Activated CD4-positive, alpha-beta T cell treated with anti-CD3 and anti-CD28 coated beads, Interleukin-2, Interleukin-6, amounts not matched to agents 100 ng/mL and 50 ng/mL, durations not matched to agents 16 hours and 8 hours (primary cell): ENCODE data around the gene ZNRF1.

ENCODE experiments used
- DNase-seq: peaks from one replicate; pipeline ENCODE4 v3.0.0-alpha.2; 2020

Gene ZNRF1

DNA sequence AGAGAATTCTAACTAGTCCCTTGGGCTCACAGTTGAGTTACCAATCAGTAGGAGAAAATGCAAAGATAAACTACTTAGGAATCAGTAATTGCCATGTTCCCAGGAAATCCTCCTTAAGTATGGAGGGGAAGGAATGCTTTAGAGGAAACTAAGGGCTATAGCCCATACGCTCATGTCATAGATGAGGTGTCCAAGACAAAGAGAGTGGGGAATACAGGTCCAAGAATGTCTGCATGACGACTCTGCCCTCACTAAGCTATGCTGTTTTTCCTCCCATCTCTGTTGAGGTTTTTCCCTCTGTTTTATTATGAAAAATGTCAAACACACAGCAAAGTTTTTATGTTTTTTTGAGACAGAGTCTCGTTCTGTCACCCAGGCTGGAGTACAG, 101.8 kb downstream of the ZNRF1 start:
- DNase-seq, result no peak

DNA sequence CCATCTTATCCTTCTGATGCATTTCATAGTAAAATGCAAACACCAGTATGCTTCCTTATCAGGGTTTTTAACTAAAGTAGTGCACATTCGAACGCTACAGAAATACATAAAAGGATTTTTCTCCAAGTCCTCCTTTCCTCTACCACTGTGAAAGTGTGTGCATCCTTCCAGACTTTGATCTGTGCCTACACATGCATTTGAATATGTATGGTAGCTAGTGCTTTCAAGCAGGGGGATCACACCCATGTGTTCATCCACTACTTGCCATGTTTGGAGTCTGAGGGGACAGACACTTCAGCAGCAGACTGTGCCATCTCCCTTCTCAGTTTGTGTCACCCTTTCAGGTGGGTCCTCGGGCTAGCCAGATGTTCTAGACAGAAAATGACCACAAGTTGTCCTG, 102.8 kb downstream of the ZNRF1 start:
- DNase-seq, result no peak

DNA sequence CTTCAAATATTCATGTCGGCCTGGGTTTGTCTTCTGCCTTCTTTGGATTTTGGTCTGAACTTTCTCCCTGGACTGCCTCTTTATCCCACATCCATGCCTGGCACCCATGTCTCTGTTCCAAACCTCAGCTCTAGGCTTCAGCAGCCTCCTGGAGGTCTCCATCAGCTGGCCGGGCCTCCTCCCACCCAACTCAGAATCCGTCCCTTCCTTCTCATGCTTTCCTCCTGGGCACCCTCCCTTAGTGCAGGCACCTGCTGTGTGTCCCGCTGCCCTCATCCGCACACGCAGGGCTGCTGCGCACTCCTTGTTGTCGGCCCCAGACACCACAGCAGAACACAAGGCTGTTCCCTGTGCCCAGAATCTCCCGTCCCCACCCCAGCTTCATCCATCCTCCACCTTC, 103.8 kb downstream of the ZNRF1 start:
- DNase-seq, result no peak

DNA sequence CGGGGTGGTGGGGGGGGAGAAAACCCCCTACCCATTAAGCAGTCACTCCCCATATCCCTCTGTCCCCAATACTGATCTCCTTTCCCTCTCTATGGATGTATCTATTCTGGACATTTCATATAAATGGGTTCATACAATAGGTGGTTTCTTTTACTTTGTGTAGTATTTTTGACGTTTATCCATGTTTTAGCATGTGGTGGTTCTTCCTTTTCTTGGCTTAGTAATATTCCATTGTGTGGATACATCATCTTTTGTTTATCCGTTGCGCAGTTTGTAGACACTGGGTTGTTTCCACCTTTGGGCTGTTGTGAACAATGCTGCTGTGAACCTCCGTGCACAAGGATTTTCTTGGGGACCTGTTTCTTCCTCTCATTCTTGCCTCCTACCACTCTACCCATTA, 105.2 kb downstream of the ZNRF1 start:
- DNase-seq, result no peak

DNA sequence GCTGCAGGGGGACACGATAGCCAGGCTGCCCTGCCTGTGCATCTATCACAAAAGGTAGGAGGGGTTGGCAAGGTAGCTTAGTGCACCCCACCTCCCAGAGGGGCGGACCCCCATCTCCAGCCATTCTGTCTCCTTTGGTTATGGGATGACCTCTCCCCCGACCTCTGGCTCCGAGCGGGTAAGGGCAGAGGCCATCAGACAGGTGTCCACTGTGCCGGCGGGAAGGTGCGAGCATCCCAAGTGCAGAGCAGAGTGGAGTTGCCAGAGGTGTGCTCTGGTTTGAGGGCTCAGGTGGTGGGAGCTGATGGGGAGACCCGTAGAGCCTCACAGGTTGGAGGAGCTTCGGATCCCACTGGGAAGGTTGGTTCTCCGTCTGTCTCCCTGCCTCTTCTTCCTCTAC, 106.0 kb downstream of the ZNRF1 start:
- no peak for DNase-seq

DNA sequence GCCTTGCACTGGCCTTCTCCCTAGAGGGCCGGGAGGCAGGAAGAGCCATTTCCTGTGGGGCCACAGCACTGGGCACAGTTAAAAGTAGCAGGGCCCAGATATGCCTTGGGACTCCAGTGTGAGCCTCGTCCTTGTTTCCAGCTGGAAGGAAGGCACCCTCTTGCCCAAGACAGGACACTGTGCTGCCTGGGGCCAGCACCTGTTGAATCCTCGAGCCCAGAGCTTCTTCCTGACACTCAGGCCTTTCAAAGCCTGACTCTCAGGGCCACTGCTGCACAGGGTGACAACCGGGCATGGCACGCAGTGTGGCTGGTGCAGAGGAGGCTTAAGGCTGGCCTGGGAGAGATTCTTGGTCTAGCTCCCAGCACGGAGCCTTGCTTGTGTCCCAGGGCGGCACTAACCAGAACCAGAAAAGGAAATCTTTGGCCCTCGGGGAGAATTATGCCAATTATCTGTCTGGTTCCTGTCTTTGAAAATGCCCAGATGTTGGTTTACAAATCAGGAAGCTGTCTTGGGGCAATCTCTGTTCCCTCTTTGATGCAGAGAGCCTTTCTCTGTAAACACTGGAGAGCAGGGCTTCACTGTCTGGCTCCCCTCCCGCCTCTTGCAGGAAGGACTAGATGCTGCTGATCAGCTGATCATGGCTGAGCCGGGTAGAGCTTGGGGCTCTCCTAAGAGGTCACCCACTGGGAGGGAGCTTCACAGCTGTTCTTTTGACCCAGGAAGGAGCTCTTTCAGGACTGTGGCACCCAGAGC, 106.7 kb downstream of the ZNRF1 start:
- no peak for DNase-seq

DNA sequence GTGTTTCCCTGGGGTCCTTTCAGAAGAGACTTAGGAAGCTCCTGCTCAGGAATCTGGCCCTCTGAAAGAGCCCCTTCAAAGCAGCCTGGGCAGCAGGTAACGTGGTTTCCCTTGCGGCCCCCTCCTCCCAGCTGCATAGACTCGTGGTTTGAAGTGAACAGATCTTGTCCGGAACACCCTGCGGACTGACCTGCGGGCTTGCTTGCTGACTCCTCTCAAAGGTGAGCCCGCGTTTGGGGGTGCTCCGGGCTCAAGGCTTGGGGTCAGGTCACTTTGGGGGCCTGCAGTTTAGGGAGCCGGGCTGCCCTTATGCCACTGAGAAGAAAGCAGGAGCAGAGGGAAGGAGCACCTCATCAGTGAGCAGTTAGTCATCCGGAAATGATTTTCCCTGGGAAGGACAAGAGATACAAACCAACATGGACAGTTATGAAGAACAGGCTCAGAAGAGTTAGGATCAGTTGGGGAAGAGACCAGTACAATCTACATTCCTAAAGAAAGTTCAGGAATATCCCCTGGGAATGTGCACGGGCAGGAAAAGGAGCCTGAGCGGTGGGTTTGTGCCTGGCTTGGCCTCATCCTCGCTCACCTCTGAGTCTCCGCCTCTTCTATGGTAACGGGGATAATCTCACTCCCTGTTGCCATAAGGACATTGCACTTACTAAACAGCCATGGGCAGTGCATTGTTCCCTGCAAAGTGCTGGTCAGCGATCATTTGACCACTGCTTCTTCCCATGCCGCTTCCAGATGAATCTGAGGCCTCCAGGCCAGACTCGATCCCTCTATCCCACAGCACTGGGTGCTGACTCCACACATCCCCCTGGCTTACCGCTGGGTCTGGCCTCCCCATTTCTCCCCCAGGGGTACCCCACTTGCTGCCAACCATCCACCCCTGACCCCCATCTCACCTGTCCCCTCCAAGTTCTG, 107.8 kb downstream of the ZNRF1 start:
- no peak for DNase-seq

DNA sequence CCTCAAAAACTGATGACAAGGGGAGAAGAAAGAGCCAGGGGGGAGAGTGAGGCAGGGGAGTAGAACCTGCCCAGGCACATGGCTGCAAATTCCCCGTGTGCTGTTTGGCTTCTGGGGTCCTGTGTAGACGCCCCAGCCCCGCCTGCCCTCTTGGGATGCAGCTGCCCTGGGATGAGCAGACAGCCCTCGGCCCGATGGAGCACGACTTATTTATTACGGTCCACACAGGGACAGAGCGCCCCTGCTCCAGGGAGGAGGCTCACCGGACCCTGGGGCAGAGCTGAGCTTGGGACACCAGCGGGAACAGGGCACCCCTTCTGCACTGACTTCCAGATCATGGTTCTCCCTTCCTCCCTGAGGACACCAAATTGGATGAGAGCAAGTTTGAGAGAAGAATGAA, 108.7 kb downstream of the ZNRF1 start:
- DNase-seq, result no peak

DNA sequence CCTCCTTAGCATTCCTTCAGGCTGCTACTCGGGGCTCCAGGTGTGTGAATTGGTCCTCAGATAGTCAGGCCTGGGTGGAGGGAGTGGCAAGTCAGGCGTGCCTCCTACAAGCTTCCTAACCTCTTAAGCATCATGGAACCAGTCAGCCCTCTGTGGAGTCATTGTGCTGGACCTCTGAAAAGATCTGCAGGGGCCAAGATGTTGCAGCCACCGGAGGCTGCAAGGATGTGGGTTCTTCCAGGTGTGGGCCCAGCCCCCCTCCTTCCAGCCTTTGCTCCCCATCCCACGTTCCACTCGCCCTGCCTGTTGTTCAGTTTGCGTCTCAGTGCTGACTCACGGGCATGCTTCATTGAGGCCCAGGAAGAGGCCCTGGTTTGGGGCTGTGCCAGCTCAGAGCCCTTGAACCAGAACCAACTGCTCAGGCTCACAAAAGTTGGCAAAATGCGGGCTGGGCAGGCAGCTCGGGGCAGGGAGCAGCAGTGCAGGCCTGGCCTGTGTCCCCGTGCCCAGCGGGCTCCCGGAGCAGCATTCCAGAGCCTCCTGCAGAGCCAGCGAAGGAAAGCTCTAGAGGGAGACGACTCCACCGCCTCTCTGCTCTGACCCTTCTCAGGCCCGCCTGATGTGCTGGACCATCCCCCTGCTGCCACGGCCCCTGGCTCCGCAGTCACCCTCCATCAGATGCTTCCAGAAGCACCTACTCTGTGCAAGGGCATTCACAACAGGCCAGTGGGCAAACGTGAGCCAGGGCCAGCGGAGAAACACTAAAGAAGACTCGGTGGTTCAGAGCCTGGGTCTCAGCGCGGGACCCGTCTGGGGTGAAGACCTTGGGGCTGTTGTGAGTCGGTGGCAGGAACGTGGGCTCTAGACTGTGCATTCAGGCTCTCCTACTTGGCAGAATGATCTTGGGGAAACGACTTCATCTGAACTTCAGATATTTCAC, 110.2 kb downstream of the ZNRF1 start:
- DNase-seq, result peak; percentile 87

DNA sequence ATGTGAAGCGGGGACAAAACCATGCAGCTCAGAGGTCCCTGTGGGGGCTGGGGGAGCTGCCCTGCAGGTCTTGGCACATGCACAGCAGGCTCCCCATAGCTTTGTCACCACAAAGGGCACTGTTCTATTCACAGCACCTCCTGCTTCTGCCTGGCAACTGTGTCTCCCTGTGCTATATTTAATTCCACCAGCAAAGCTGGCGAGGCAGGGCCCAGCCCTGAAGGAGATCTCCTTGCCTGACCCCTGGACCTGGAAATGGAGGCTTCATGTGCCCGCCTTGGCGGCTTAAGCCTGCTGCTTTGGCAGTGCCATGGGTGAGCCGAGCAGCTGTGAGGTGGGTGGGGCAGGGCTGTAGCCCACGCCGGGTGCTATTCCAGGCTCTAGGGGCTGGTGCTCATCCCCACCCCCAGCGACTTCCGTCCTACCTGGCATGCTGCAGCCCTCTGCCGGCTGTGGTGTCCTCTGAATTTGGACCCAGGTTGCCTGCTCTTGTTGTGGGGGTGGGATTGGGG, 111.0 kb downstream of the ZNRF1 start:
- peak; percentile 37 for DNase-seq

DNA sequence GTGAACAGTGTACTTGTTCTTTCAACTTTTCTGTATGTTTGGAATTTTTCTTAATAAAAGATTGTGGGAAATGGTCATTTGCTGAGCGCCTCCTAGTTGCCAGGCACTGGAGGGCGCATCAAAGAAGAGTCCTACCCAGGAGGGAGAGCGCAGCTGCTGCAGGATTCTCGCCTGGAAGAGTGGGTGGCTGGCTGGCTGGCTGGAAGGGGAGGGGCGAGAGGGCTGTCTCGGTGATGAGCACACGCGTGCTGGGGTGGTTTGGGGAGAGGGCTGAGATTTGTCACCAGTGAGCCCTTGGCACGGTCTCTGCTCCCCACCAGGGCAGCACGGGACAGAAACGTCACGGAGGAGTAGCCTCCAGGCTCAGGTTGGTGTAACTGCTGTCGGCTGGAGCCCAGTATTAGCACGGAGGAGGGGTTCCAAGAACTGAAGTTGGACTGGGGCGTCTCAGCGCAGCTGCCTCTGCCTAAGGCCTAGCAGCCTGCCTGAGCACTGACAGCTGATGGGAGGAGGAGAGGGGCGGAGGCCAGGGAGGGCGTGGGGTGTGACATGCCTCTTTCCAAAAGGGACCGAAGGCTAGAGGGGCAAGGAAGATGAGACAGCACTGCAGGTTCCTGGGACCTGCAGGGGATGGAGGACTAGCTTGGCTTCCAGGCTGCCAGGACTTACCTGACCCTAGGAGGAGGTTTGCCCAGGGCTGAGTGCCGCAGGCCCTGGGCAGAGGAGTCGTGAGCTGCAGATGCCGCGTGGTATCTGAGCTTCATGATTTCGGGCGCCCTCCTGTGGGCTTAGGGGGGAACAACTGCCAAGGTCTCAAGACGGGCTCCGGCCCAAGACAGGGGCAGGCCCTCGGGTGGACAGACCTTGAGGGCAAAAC, 112.1 kb downstream of the ZNRF1 start:
- peak; percentile 90 for DNase-seq

DNA sequence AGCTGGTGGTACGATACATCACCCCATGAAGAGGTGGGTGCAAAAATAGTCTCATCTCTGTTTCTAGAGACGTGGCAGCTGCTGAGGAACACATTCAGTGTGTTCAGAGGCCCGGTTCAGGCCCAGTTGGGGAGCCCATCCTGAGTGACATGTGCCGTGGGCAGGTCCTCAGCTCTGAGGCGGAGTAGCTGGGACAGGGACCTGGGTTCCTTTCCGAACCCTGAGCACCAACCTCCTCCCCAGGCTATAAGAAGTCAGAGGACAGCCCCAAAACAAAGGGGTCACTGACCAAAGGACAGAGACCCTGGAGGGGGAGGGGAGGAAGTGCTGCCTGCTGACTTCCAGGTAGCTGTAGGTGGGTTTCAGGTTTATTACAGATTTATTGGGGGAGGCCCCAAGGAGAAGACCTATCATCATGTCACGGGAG, 112.7 kb downstream of the ZNRF1 start:
- DNase-seq, result no peak

DNA sequence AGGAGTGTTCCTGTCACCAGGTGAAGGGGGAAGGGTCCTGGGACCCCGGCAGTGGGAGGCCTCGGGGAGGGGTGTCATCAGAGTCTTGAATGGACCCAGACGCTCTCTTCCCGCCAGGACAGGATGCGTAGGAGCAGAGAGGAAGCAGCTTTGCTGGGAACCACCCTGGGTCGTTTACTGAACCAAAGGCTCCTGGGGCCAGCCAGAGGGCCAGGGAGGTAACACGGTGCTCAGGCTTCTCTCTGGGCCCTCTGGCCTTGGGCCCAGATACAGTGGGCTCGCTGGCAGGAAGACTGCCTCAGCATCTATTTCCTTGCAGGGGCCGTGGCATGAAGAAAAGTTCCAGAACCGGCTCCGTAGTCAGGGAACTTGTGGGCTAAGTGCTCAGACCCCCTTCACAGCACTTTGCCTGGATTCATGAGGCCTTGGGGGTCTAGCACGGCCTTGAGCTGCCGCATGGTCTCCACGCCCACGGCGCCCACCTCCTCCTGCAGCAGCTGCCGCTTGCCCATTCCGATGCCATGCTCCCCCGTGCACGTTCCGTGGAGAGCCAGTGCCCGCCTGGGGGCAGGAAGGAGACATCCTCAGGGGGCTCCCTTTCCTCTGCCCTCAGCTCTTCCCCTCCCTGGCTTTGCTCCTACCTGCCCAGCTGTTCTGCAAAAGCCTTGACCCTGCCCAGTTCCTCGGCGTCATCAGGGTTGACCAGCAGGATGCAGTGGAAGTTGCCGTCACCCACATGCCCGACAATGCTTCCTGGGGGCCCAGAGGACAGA, 113.3 kb downstream of the ZNRF1 start:
- DNase-seq, result no peak

DNA sequence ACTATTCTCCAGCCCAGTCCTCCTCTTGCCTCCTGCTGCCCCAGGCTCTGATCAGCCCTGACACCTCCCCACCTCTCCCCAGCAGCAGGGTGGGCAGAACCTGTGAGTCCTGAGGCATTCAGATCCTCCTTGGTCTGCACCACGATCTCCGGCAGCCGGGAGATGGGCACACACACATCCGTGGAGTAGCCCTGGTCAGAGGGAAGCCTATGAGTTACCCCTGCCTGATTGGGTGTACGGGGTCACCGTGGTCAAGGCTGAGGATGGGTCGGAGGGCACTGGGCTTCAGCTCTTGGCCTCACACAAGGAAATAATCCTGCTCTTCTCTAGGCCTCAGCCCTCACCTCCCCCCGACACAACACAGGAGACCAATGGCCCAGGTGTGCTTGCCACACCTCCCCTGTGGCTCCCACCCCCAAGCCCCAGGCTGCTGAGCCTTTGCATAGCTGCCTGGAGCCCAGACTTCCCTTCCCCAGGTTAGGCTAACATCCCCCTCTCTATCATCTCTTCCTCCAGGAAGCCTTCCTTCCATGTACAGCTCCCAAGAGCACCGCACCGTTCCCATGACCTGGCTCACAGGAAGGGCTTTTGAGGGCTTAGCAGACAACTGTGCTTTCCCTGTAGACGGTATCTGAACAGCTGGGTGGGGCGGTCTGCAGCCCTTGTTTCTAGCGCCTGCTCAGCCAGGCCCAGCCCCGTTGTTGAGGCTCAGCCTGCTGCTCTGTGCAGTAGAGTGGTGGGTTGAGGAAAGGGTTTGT, 114.1 kb downstream of the ZNRF1 start:
- no peak for DNase-seq

DNA sequence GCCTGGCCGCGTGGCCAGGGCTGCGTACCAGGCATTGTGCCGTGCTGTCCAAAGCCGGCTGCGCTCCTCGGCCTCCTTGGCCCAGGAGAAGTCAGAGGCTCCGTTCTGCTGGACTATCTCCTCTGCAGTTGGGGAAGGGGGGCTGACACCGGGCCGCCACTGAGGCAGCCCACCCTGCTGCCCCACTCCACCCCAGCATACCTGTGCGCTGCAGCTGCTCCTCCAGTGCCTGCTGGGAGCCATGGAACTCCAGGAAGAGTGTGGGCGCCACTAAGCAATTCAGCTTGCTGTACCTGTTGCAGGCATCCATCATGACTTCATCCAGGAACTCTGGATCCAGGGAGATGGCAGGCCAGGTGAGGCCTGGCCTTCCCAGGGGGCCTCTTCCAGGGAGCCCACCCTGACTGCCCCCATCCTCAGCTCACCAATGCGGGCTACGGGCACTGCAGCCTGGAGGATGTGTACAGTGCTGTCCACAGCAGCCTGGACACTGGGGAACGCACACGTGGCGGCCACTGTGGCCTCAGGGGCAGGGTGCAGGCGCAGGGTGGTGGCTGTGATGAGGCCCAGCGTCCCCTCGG, 114.8 kb downstream of the ZNRF1 start:
- DNase-seq, result no peak

DNA sequence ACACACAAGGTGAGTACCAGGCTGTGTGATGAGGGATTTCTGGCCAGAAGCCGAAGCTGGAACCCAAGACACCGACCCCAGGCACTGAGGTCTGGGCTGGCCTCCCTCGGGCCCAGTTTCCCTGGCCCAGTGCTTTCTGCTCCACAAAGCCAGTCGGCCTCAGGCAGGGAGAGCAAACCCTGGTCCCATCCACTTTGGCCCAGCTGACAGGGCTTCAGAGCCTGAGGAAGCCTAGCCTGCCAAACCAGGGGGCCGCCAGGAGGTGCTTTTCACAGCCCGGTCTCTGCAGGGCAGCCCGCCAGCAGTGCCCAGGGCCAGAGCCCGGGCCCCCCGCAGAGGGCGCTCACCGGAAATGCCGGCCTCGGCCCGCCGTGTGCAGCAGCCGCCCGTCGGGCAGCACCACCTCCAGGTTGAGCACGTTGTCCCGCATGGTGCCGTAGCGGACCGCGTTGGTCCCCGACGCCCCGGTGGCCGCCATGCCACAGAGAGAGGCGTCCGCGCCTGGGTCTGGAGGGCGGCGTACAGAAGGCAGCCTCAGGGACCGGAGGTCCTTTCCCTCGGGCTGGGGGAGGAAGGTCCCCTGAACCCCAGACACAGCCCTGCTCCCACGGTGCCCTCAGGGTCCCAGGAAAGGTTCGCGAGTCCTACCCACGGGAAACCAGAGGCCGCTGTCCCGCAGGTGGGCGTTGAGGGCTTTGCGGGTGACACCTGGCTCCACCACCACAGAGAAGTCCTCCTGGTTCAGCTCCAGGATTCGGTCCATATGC, 115.5 kb downstream of the ZNRF1 start:
- DNase-seq, result no peak

DNA sequence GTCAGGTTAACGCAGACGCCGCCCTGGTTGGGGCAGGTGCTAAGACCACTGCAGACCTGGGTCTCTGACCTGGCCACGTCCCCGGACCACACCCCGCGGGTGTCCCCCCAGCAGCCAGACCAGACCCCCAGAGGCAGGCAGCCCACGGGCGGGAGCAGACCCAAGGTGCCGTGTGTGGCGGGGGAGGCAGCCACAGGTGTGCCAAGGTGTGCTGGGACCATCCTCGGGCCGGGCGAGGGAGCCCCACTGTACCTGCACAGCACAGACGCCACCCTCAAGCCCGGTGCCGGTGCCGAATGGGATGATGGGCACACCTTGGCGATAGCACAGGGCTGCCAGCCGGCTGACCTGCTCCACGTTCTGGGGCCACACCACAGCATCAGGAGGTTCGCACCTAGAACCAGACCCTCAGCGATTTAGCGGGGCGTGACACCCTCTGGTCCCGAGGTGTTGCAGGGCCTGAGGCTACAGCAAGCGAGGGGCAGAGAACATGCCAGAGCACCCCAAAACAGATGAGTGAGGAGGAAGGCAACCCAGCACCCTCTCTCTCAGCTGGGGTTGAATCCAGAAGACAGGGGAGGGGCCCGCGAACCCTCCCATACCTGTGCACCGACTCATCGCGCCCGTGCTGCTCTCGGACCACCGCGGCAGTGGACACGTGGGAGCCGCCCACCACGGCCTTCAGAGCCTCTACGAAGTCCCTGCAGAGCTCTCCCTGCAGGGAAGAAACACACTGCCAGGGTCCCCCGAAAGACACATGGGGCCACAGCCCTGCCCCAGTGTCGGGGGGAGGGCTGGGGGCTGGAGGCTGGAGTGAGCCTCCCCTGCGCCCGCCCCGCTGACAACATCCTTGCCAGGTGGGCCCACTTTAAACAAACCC, 116.4 kb downstream of the ZNRF1 start:
- no peak for DNase-seq
